Vagina (tissue), 2 donors: ENCODE data around the gene C16orf95.

ENCODE experiments used
- POLR2A ChIP-seq, 2 donors: fragments of 450-650 bp; IDR thresholded peaks; one replicate each; pipeline ENCODE4 v1.6.1; 2017; ENCODE audit warnings: antibody characterized with exemption in 2 of 2, mild to moderate bottlenecking in 2 of 2, moderate library complexity in 2 of 2
- TF ChIP-seq, protein P1 (sequence below), 3 experiments: fragments of 450-650 bp in 2 of 3; fragments of 200-600 bp in 1 of 3; sonication (generic) in 1 of 3; IDR thresholded peaks; one replicate each; pipeline ENCODE4 v1.5.1; 2017 to 2019; ENCODE audit warnings: antibody characterized with exemption in 3 of 3, mild to moderate bottlenecking in 2 of 3, moderate library complexity in 2 of 3

DNA sequence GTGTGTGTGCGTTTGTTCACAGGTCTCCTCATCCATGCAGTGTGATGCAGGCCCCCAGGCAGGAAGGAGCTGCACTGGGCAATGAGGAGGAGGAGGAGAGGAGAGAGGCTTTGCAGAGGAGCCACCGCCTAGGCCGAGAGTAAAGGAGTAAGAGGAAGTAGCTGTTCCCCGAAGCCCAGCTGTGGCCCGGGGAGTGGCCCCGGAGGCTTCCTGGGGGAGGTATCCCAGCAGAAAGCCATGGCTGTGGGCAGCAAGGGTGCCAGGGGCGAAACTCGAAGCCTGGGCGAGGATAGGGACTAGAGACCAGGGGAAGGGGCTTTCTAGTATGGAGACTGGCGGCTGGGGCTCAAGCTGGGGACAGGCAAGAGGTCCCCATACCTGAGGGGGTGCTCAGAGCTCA, 12.2 kb downstream of the C16orf95 start:
- TF ChIP-seq, protein P1, sequence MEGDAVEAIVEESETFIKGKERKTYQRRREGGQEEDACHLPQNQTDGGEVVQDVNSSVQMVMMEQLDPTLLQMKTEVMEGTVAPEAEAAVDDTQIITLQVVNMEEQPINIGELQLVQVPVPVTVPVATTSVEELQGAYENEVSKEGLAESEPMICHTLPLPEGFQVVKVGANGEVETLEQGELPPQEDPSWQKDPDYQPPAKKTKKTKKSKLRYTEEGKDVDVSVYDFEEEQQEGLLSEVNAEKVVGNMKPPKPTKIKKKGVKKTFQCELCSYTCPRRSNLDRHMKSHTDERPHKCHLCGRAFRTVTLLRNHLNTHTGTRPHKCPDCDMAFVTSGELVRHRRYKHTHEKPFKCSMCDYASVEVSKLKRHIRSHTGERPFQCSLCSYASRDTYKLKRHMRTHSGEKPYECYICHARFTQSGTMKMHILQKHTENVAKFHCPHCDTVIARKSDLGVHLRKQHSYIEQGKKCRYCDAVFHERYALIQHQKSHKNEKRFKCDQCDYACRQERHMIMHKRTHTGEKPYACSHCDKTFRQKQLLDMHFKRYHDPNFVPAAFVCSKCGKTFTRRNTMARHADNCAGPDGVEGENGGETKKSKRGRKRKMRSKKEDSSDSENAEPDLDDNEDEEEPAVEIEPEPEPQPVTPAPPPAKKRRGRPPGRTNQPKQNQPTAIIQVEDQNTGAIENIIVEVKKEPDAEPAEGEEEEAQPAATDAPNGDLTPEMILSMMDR (IDR thresholded peaks at IDR 0.05), result no peak
- TF ChIP-seq POLR2A (IDR thresholded peaks at IDR 0.05), result no peak
